DLD1 (cell line): ENCODE results near the gene PUS3.

Source experiments
- in situ Hi-C: cut with HindIII; loops from 2 replicates; pipeline ENCODE4 v1.10.0; 2017; ENCODE audit warnings: low sequenced_read_pairs

PUS3 gene, protein sequence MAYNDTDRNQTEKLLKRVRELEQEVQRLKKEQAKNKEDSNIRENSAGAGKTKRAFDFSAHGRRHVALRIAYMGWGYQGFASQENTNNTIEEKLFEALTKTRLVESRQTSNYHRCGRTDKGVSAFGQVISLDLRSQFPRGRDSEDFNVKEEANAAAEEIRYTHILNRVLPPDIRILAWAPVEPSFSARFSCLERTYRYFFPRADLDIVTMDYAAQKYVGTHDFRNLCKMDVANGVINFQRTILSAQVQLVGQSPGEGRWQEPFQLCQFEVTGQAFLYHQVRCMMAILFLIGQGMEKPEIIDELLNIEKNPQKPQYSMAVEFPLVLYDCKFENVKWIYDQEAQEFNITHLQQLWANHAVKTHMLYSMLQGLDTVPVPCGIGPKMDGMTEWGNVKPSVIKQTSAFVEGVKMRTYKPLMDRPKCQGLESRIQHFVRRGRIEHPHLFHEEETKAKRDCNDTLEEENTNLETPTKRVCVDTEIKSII

GRCh38 chr11:125902927-125903710, at the start of gene PUS3:
PUS3 (minus strand) TSS chr11:125903206; CDS start chr11:125896284, 6,922 bp downstream.
- in situ Hi-C loops, result no loop called here

DNA sequence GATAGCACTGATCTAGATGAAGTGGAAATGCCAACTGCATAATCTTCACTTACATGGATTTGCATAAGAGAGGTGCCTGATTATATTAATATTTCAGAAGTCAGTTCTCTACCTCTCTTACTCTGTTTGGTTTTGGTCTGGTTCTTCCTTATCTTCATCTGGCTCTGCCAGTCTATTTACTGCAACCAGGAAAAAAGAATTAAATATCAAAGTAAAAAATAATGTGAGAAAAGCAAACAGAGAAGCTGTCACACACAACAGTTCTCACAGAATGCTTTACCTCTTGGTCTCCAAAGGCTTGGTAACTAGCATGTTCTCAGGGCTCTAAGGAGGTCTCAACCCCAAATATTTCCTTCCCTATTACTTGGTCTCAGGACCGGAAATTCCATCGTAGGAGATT, 49.6 kb upstream of the PUS3 start:
- in situ Hi-C loops, result no loop called here

- in situ Hi-C loops, result no loop called here
These were observed 48.7 kb upstream of the PUS3 start for GRCh38 chr11:125951731-125952130.

GRCh38 chr11:125950696-125951651, 48.0 kb upstream of the PUS3 start:
- in situ Hi-C loops, result no loop called here

DNA sequence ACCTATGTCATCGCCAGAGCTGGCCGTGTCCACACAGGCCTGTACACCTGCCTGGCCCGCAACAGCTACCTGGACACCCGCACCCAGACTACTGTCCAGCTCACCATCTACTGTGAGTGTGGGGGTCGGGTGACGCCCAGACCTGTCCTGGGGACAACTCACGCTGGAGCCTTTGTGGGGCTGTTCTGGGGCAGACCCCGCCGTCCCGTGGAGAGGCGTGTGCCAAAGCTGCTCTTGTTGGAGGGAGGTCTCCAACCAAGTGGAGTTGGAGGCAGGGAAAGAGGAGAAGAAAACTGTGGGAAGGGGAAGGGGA, 47.1 kb upstream of the PUS3 start:
- in situ Hi-C loops, result no loop called here

DNA sequence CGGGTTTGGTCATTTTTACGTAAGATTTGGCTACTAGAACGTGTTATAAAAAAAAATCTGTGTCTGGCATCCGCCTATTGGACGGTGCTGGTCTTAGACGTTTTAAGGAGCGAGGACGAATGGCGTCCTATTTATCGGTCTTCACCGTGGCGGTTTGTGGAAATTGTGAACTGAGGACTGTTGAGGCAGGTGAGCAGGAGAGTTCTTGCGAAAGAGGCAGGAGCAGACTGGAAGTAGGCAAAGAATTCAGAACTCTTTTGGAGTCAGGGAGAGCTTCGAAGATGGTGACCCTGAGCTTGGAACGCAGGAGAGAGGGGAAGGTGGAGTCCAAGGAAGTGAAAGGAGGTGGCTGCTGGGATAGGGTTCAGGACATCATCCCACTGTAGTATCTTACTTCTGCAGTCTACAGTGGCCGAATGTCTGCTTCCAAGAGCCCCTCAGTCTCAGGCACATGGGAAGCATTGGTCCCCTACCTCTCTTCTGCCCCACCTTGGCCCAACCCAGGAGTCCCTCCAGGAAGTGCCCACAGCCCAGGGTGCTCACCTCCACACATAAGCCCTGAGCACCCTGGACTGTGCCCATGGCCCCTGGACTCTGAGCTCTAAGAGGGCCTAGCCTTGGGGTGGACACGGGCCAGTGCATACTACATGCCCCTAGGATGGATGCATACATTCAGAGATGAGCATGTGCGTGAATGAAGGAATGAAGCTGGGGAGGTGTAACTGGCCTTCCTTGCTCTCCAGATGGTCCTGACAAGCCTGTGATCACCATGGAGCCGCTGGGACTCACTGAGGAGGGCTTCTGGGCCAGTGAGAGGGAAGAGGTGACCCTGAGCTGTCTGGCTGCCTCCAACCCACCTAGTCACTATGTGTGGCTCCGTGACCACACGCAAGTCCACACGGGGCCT, 46.5 kb upstream of the PUS3 start:
- in situ Hi-C loops, result loop anchor here (25.0 kb wide), 2 partner anchors 138 to 288 kb away; no protein-coding TSS in a partner anchor

DNA sequence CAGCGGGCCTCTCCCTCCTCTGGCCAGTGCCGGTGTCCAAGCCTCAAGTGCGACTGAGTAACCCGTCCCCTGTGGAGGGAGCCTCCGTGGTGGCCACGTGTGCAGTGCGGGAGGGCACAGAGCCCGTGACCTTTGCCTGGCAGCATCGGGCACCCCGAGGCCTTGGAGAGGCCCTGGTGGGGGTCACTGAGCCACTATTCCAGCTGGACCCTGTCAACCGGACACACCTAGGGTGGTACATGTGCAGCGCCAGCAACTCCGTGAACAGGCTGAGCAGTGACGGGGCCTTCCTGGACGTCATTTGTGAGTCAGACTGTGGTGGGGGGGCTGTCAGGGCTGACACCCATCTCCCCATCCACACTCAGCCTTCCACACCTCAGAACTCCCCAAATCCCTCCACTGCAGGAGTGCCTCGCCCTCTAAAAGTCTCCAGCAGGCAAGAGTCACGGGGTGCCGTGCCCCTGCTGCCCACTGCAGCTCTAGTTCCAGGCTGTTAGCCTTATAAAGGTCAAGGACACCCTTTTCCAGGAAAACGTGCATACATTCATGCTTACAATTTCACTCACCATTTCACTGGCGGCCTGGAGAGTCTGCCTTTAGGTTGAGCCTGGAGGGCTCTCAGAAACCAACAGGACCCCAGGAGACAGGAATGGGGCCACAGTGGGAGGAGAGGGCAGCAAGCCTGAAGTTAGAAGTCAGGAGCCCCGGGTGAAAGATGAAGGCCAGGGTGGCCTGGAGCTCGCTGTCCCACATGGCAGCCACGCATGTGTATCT, 45.5 kb upstream of the PUS3 start:
- in situ Hi-C loops, result loop anchor here (25.0 kb wide), 2 partner anchors 139 to 289 kb away; no protein-coding TSS in a partner anchor

DNA sequence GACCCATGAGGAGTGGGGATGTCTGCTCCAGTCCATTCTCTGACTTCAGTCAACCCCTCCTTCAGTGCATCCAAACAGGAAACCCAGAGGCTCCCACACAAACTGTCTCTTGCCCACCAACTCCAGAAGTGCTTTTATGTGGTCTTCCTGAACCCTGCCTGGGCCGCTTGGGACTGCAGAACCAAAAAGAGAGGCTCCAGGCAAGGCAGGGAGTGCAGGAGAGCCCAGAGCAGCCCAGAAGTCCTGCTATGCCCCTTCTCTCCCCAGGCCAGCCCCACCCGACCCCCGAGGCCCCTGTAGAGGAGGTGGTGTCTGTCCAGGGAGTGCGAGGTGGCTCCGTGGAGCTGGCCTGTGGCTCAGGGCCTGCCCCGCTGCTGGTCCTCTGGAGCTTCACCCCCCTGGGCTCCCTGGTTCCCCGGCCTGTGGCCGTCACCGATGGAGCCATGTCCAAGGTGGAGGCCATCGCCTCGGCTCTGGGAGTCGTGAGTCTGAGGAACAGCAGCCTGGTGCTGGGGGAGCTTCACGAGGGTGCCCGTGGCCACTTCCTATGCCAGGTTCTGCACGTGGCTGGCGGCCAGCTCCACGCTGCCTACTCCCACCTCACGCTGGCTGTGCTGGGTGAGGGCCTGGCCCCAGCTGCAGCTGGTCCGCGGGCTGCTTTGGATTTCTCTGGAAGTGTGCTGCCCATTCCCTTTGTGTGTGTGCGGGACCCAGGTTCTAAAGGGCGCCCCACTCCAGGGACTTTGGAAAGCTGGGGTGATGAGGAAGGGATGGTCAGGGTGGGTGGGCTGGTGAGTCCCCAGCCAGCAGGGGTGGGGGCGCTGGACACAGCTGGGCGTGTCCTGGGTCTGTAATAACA, 44.6 kb upstream of the PUS3 start:
- in situ Hi-C loops, result loop anchor here (25.0 kb wide), 2 partner anchors 140 to 290 kb away; no protein-coding TSS in a partner anchor

DNA sequence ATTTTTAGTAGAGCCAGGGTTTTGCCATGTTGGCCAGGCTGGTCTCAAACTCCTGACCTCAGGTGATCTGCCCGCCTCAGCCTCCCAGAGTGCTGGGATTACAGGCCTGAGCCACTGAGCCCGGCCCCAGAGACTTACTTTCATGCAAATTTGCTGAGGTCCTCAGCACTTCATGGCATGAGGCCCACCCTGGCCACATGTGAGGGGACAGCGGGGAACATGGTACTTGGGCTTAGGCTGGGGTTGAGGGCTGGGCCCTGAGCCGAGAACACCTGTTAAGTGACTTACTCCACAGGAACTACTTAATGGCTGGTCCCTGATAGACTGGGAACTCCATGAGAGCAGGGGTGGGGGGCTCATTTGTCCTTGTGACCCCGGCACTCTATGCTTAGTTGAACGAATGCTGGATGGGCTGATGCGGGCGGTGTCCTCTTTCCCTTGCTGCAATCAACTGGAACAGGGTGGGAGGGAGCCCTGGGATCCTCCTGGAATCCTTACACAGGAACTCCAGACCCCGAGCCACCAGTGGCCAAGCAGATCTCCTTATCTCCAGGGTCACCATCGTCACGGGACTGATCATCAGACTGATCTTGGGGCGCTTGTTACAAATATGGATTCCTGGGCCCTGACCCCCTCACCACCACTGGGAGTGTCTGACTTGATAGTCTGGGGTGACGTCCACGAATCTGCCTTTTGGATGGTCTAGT, 43.9 kb upstream of the PUS3 start:
- in situ Hi-C loops, result loop anchor here (25.0 kb wide), 2 partner anchors 140 to 290 kb away; no protein-coding TSS in a partner anchor

GRCh38 chr11:125945797-125946520, 43.0 kb upstream of the PUS3 start, which contains the start of gene VSIG10L2:
VSIG10L2 (plus strand) TSS chr11:125946044; CDS start chr11:125946056, 12 bp downstream.
- in situ Hi-C loops, result loop anchor here (25.0 kb wide), 2 partner anchors 141 to 291 kb away; no protein-coding TSS in a partner anchor

DNA sequence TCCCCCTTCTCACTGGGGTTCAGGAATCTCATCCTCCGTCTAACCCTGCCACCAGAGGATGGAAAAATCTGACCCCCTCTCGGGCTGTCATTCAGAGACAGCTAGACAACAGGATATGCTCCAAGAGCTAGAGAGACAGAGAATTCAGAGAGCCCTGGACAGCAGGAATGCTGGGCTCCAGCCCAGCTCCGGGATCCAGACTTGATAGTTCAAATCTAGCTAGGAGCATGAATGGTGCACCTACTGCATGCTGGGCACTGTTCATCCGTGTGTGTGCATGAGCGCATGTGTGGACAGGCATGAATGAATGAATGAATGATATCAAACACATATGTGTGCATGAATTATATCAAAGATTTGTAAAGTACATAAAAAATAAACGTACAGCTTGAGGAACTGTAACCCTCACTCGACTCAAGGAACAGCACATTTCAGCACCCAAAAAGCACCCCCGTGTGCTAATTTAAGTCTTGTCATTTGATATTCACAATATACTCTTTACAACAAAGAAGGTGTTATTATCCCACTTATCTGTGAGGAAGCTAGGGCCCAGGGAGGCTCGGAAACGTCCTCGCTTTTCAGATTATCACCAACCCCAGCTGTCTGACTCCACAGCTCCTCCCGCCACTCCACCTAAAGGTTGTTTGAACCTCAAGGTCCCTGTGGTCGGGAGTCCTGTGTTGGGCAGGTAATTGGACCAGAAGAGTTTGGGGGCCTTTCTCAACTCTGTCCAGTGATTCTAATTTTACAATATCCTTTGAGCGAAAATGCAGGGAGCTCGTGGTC, 42.2 kb upstream of the PUS3 start:
- in situ Hi-C loops, result loop anchor here (25.0 kb wide), 2 partner anchors 142 to 292 kb away; no protein-coding TSS in a partner anchor

DNA sequence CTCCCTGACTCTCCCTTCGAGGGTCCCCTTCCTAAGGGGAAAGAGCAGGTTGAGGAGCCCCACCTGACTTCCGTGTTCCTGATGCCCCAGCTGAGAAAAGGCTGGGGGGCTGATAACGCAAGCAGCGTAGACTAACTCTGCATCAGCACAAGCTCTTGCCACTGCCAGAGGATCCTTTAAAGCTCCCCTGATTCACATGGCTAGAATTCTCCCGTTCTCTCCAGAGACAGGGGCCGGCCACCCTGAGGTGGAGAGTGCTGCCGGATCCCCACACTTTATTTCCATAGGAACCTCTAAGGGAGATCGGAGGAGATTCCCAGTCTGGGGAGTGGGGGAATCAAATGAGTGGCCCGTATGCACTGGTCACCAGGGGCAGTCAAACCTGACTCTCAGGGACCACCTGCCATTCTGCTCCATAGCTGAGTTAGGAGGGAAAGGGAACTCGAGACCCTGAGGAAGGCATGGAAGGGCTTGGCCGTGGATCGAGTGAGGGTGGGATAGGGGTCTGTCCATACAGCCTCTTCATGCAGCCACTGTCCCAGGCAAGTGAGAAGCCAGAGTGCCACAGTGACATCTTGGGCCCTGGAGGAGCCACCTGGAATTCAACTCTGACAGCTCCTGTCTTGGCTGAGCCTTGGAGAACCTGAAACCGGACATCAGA, 41.5 kb upstream of the PUS3 start:
- in situ Hi-C loops, result loop anchor here (25.0 kb wide), 2 partner anchors 143 to 293 kb away; no protein-coding TSS in a partner anchor

DNA sequence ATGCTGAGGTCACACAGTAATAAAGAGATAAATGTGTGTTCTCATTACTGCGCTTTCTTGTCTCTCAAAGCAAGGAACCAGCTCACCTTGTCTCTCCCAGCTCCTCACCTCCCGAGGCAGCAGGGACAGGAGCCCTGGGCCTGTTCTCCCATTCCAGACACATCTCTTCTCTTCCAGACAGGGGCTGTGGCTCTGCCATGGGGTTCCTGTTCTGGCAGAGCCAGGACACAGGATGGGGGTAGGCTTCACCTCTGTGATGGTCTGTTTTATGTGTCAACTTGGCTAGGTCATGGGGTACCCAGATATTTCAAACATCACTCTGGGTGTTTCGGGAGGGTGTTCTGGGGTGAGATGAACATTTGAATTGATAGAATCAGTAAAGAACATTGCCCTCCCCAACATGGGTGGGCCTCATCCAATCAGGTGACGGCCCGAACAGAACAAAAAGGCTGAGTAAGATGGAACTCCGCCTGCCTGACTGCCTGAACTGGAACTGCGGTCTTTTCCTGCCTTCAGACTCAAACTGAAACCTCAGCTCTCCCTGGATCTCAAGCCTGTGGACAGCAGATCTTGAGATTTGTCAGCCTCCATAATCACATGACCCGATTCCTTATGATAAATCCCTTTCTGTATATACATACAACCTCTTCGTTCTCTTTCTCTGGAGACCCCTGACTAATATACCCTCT, 40.8 kb upstream of the PUS3 start:
- in situ Hi-C loops, result loop anchor here (25.0 kb wide), 2 partner anchors 143 to 293 kb away; no protein-coding TSS in a partner anchor

DNA sequence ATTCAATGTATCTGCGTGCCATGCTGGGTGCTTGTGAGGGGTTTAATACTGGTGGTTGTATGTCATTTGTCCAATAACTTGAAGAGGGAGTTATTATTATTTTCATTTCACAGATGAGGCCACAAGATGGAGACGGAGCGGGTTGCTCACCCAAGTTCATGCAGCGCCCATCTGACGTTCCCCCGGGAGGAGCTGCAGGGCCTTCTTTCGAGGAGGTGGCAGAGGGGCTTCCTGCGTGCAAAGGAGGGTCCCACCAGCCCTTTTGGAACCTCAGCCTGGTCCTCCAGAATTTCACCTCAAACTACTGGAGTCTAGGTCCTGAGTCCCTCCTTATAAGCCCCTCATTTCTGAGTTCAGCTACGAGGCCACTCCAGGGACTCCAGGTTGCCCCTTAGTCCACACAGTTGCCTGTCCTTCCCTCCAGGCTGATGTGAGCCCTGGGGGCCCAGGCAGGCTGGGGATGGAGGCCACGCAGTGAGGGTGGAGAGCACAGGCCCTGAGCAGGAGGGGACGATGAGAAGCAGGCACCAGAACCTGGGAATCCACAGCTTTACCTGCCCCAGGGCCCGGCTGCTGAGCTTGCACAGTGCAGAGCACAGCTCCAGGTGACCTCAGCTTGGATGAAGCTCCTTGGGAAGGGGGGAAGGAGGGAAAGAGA, 39.9 kb upstream of the PUS3 start:
- in situ Hi-C loops, result loop anchor here (25.0 kb wide), 2 partner anchors 144 to 294 kb away; no protein-coding TSS in a partner anchor
